HS-27A (cell line): ENCODE results near the gene FLVCR2.
"Not testable (repeated sequence)": the region's sequence is repeated elsewhere in the genome, so short reads cannot be mapped to it uniquely, and the experiment has no call there.

Experiments used
- DNase-seq: peaks from one replicate; pipeline ENCODE4 v3.0.0-alpha.2; 2012; ENCODE audit warnings: low read depth, missing footprints

The FLVCR2 gene

DNA sequence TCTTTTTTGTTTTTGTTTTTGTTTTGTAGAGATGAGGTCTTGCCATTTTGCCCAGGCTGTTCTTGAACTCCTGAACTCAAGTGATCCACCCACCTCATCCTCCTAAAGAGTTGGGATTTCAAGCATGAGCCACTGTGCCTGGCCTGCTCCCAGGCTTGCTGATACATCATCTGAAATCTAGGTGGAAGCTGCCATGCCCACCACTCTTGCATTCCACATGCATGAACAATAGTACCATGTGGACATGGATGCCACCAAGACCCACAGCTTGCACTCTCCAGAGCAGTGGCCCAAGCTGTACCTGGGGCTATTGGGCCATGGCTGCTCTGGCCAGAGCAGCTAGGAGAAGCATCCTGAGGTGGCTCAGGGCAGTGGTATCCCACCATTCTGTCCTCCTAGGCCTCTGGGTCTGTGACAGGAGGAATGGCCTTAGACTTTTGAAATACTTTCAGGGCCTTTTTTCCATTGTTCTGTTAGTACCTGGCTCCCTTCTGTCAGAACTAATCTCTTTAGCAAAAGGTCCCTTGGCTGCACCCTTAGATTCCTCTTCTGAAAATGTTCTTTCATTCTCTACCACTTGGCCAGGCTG, 13.7 kb downstream of the FLVCR2 start:
- DNase-seq: no peak

GRCh38 chr14:75595226-75595625, 16.8 kb downstream of the FLVCR2 start:
- no peak for DNase-seq

DNA sequence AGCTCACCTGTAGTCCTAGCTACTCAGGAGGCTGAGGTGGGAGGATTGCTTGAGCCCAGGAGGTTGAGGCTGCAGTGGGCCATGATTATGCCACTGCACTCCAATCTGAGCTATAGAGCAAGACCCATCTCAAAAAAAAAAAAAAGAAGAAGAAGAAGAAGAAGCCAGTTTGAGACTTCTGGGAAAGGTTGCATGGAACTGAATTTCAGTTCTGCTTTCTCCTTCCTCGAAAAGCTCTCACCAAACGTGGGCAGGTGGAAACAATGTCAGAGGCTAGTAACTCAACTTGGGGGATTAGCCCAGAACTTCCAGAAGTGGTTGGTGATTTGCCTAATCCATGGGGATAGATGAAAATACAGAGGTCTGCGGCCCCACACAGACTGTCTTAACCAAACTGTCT, 18.7 kb downstream of the FLVCR2 start:
- no peak for DNase-seq

DNA sequence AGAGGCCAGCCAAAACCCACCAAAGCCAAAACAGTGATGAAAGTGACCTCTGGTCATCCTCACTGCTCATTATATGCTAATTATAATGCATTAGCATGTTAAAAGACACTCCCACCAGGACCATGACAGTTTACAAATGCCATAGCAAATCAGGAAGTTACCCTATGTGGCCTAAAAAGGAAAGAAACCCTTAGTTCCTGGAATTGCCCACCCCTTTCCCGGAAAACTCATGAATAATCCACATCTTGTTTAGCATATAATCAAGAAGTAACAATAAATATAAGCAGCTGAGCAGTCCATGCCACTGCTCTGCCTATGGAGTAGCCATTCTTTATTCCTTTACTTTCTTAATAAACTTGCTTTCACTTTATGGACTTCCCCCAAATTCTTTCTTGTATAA, 21.7 kb downstream of the FLVCR2 start:
- not testable (repeated sequence) for DNase-seq

GRCh38 chr14:75601061-75601460, 22.6 kb downstream of the FLVCR2 start:
- not testable (repeated sequence) for DNase-seq

- no peak for DNase-seq
Observed at GRCh38 chr14:75602503-75602902, 24.1 kb downstream of the FLVCR2 start.

DNA sequence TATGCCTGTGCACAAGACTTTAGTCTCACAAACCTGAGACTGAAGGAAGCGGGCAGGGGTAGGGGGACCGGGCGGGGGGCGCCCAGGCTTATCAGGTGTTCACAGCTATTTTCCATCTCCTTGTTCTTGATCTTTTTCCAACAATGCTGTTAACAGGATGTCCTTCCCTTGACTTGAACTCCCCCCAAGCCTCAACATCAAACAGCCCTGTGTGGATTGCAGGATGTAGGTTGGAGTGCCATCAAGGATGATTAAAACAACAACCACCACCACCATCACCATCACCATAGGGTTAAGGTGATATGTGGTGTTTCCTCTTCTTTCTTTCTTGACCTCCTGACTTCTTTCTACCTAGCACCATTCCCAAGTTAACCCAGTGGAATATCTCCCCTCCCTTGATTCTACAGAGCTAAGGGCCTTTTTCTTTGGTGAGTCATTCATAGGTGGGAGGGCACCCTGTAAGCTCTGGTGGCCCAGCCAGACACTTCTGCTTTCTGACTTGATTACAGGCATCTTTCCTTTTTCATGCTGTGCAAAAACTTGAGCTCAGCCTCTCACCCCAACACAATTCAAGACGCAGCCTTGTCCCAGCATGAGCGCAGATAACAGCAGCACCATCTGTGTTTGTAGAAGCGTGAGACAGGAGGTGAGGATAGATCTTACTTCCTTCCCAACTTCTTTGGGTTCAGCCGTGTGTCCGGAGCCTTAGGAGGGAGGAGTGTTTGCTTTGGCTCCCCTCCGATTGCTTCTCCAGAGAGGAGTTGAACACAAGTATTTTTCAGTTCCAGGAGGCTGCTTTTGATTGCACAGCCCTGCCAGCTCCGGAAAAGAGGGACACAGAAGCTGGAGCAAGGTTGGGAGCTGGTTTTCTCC, 26.8 kb downstream of the FLVCR2 start:
- DNase-seq: no peak

- DNase-seq: no peak
Observed at GRCh38 chr14:75605916-75606315, 27.5 kb downstream of the FLVCR2 start.

DNA sequence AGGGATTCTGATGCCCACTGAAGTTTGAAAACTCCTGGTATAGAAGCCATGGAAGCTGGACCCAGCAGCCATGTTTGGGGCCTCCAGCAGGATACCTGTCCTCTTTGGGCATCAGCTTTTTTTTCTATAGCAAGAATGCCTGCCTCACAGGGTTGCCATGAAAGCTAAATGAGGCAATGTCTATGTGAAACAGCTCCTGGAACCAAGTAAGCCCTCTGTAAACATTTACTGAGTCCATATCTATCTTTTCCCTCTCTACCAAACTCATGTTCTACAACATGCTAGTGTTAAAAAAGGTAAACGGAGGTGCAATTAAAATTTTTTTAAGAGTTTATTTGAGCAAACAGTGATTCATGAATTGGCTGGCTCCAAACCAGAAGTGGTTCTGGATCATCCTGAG, 28.6 kb downstream of the FLVCR2 start:
- no peak for DNase-seq

DNA sequence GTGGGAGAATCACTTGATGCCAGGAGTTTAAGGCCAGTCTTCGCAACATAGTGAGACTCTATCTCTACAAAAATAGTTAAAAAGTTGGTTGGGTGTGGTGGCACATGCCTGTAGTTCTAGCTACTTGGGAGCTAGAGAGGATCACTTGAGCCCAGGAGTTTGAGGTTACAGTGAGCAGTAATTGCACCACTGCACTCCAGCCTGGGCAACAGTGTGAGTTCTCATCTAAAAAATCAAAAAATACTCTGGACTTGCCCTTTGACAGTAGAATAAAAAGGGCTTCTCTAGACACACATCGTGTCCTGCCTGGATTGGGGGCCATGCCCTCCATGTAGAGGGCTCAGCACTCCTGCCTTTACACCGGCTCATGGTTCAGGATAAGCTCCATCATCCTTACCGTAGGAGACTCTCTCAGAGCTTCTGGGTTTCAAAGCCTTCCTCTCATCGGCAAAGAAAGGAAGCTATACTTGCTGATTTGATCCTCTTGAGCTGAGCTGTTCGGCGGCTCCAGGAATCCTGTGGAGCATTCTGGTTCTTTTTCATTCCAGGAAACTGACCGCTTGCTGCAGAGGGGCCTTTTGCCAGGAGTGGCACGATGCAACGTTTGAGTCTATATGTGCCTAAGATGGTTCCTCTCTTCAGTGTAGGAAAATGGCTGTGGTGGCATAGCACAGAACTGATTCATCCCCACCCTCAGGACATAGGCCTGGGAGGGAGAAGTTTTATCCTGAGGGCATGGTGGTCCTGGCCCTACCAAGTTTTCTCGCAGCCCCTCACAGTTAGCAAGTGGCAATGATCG, 29.6 kb downstream of the FLVCR2 start:
- no peak for DNase-seq

GRCh38 chr14:75609116-75609515, 30.7 kb downstream of the FLVCR2 start:
- no peak for DNase-seq

DNA sequence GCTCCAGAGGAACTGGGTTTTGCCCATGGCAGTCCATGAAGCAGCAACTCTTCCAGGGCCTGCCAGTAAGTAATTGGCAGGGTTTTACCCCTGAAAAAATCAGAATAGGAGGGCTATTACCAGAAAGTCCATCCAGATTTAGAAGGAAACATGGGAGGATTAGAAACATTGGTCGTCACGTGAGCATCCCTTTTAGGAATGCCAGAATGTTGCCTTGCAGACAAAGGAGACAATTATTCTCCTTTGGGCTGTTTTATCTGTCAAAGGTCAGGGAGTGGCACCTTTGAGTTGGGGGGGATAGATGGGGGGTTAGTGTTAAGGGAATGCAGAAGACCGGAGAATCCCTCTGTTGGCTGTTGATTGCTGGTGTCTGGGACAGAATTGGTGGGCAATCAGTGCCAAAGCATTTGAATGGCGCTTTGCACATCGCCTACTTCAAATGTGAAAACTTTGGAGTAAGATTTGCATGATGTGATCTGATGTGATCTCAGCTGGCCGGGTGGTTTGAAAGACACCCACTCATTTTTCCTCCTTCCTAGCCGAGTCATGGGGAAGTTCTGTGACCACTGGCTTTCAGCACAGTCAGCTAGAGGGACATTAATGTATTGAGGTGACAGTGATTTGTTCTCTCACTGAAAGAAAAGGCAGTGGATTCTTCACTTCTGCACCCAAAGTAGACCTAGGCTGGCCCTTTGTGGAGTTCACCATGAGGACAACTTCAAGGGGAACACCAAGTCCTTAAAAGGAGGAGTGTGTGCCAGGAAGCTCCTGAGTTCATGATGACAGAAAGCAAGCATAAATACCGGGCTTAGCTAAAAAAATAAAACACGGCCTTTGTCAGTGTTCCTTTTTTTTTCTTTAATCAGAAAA, 31.4 kb downstream of the FLVCR2 start:
- no peak for DNase-seq

DNA sequence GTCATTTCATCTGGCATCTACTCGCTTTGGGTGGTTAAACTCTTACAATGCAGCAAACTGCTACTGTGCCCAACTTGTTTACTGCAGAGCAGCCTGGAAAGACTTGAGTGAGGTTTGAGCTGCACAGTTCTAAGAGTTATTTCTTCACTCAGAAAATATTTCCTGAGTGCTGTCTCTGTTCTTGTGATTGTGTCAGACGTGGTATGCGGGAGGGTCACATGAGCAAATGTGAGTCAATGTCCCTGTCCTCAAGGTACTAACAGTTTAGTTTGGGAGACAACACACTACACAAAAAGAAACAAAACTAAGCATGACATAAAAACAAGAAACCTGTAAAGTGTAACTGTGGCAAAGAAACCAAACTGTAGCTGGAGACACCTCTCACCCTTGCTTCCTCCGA, 32.4 kb downstream of the FLVCR2 start:
- no peak for DNase-seq

DNA sequence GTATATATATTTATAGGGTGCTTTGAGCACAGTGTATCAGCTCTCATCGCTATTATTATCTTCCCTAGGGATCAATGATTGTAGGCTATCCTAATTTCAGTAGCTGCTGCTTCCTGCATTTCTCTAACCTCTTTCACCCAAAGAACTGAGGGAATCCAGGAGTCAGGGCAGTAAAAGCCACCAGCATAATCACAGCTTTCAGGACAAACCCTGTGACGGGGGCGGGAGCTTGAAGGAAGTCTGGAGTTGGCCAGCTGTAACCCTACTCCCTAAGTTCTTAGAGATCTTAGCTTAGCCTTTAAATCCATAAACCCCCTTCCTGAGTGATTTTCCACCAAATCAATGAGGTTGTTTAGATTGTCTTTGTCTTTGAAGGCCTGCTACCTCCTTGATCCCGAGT, 33.7 kb downstream of the FLVCR2 start:
- DNase-seq: no peak

DNA sequence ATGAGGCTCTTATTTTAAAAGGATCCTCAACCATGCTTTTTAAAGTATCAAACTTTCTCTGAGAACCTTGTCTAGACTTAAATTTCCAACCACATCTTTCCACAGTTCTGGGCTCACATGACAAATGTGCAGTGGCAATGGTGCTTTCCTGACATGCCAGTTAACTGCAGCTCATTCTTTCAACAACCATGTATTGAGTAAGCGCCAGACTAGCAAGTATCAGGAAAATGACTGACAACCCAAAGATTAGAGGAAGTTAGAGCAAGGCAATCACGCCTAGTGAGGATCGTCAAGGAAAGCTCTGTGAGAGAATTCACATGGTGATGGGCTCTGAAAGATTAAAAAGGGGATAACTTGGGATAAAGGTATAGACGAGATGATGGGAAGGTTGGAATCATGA, 35.8 kb downstream of the FLVCR2 start:
- DNase-seq: no peak

GRCh38 chr14:75615200-75615599, 36.8 kb downstream of the FLVCR2 start:
- DNase-seq: no peak

DNA sequence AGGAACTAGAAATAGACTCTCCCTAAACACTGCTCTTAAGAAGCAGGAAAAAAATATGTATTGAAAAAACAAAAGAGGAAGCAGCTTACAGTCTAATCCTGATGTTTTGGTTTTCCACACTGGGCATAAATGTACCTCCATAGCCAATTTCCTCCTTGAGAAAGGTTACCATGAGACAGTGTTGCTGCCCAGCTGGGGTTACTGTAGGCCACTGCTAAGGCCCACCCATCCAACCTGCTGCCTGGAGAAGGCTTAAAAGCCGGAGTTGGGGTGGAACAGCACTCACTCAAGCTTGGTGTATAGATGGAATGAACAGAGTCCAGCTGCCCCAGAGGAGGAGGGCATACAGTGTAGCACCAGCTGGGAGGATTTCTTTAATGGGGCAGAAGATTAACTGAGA, 41.1 kb downstream of the FLVCR2 start:
- no peak for DNase-seq

DNA sequence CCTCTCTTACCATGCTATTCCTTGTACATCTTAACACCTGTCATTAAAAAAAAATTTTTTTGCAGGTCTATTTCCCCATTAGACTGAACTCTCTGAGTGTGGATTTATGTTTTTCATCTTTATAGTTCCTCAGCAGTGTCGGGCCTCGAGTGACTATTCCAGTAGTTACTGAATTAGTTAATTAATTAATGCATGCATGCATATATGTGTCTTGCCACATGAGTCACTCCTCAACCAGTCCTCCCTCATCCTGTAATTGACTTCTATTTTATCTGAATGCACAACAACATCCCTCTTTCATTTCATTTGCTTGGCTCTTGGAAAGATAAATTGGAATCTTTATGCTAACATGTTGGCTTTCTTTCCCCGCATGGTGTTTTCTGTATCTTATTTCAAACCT, 46.6 kb downstream of the FLVCR2 start:
- no peak for DNase-seq

- DNase-seq: no peak
Observed at GRCh38 chr14:75626396-75626795, 48.0 kb downstream of the FLVCR2 start.

- DNase-seq: no peak
Observed at GRCh38 chr14:75626863-75627262, 48.4 kb downstream of the FLVCR2 start.

DNA sequence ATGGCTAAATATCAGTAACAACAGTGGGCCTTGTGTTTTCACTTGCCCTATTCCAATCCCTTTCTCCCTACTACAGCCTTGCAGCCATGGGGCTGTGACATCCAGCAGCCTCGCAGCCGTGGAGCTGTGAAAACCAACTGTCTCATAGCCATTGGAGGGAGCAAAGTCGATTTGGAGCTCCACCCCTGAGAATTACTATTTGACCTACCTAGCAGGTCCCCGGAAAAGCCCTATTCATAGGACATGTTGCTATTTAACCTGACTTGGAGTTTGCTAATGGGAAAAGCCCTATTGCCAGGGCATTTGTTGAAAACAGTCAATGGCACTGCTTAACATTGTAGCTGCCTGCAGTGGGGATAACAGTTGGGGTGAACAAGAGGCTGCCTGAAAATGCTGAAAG, 49.0 kb downstream of the FLVCR2 start:
- no peak for DNase-seq

GRCh38 chr14:75628816-75629215, 50.4 kb downstream of the FLVCR2 start:
- DNase-seq: no peak
